Thoracic aorta (tissue), 2 donors: ENCODE data around the gene DYDC2. TPM values are rescaled to one million over a fixed set of nuclear protein-coding genes. Genes with fewer than 3 reads are reported as not detected.

ENCODE experiments used
- ATAC-seq: fragments of 150-250 bp; one replicate; pipeline ENCODE4 v1.8.0; 2017; ENCODE audit warnings: low read depth; ENCODE audit not compliant: insufficient number of reproducible peaks, low FRiP score
- DNase-seq: peaks from one replicate; pipeline ENCODE4 v3.0.0-alpha.2; 2020; ENCODE audit warnings: low spot score
- H3K27ac ChIP-seq, 2 donors: fragments of 200-600 bp; sonication (generic); 1 replicate in 1 of 2; 2 replicates in 1 of 2; pipeline ENCODE4 v1.5.1; 2016; ENCODE audit warnings: mild to moderate bottlenecking in 2 of 2, moderate library complexity in 2 of 2
- H3K27me3 ChIP-seq: fragments of 200-600 bp; sonication (generic); replicated peaks from 2 replicates; pipeline ENCODE4 v1.6.0; 2016; ENCODE audit warnings: mild to moderate bottlenecking; ENCODE audit not compliant: insufficient read depth
- H3K36me3 ChIP-seq: fragments of 200-600 bp; sonication (generic); one replicate; pipeline ENCODE4 v1.5.1; 2016
- H3K4me1 ChIP-seq, 2 donors: fragments of 200-600 bp; sonication (generic); 1 replicate in 1 of 2; 2 replicates in 1 of 2; pipeline versions ENCODE4 v1.5.1 to v1.6.0; 2016; ENCODE audit warnings: low read depth in 2 of 2, mild to moderate bottlenecking in 1 of 2; ENCODE audit not compliant: control insufficient read depth in 1 of 2
- H3K4me3 ChIP-seq: fragments of 200-600 bp; sonication (generic); 2 replicates; pipeline ENCODE4 v1.5.1; 2016; ENCODE audit warnings: mild to moderate bottlenecking
- H3K9me3 ChIP-seq: fragments of 200-600 bp; sonication (generic); 2 replicates; pipeline ENCODE4 v1.5.1; 2016
- CTCF ChIP-seq: fragments of 200-600 bp; sonication (generic); IDR thresholded peaks from one replicate; pipeline ENCODE4 v1.5.1; 2019; ENCODE audit warnings: antibody characterized with exemption
- total RNA-seq, 2 donors: library from RNA; depleted of rRNA; stranded (reverse); fragments of >200 nt; gene quantifications; one replicate each; pipeline versions ENCODE4 v1.1.0 to v1.2.3, GENCODE V29; 2016

DYDC2 gene
- not detected for total RNA-seq

- peaks cover 0 to 4% of the 10 kb centered on the region in 2 donors for H3K4me1 ChIP-seq
- H3K4me3 ChIP-seq: peak within 1 kb of the TSS; percentile 70
- DNase-seq (no peak), ATAC-seq (no peak)
- no peak within 1 kb of the TSS for H3K27ac ChIP-seq
- no peaks in the 10 kb centered on the region for H3K9me3 ChIP-seq
- H3K36me3 ChIP-seq: no peaks in the 10 kb centered on the region
- H3K27me3 ChIP-seq: no peaks in the 10 kb centered on the region
- no peak for TF ChIP-seq CTCF
Measured at GRCh38 chr10:80356563-80356988, at the start of gene DYDC2, which contains the start of gene DYDC1. DYDC2 (plus strand) TSS chr10:80356781; CDS start chr10:80362444, 5,663 bp downstream. DYDC1 (minus strand) TSS chr10:80356755; CDS start chr10:80352601, 4,154 bp downstream.

- H3K27ac ChIP-seq: no peak overlapping the region
- TF ChIP-seq CTCF: no peak
- ATAC-seq: no peak
- no peaks in the 10 kb centered on the region for H3K36me3 ChIP-seq
- DNase-seq: no peak
- H3K4me3 ChIP-seq: no peak overlapping the region
- no peaks in the 10 kb centered on the region for H3K4me1 ChIP-seq
- H3K9me3 ChIP-seq: no peaks in the 10 kb centered on the region
- no peaks in the 10 kb centered on the region for H3K27me3 ChIP-seq
Measured at GRCh38 chr10:80313523-80313922, 43.1 kb upstream of the DYDC2 start.

- ATAC-seq: no peak
- no peak for TF ChIP-seq CTCF
- no peaks in the 10 kb centered on the region for H3K36me3 ChIP-seq
Measured at GRCh38 chr10:80315391-80315790, 41.2 kb upstream of the DYDC2 start.

GRCh38 chr10:80318742-80319141 is 37.8 kb upstream of the DYDC2 start:
- Histone ChIP-seq H3K9me3 (no peaks in the 10 kb centered on the region), H3K36me3 (no peaks in the 10 kb centered on the region), H3K27ac (no peak overlapping the region), H3K4me3 (no peak overlapping the region), H3K27me3 (no peaks in the 10 kb centered on the region), H3K4me1 (no peaks in the 10 kb centered on the region)
- no peak for TF ChIP-seq CTCF
- ATAC-seq (no peak), DNase-seq (no peak)

More at GRCh38 chr10:80315391-80315790, 41.2 kb upstream of the DYDC2 start:
- Histone ChIP-seq H3K4me3 (no peak overlapping the region), H3K4me1 (no peaks in the 10 kb centered on the region), H3K27ac (no peak overlapping the region), H3K9me3 (no peaks in the 10 kb centered on the region), H3K27me3 (no peaks in the 10 kb centered on the region)
- DNase-seq: no peak

- Histone ChIP-seq H3K4me1 (no peaks in the 10 kb centered on the region), H3K9me3 (no peaks in the 10 kb centered on the region), H3K36me3 (no peaks in the 10 kb centered on the region), H3K4me3 (no peak overlapping the region), H3K27ac (no peak overlapping the region), H3K27me3 (no peaks in the 10 kb centered on the region)
- DNase-seq (no peak), ATAC-seq (no peak)
- no peak for TF ChIP-seq CTCF
Measured at GRCh38 chr10:80319318-80319717, 37.3 kb upstream of the DYDC2 start.
